NOMO-1 treated with dmso at 0.1 percent for 144 hours (cell line): ENCODE measurements around the gene CFAP251.

Experiments used
- DNase-seq: peaks from one replicate; lab custom pipeline; 2025; ENCODE audit not compliant: unreplicated experiment; lab: John Stamatoyannopoulos, UW

Gene CFAP251

GRCh38 chr12:122049827-122050226 lies 131.4 kb downstream of the CFAP251 start:
- no peak for DNase-seq

- DNase-seq = no peak
Measured at GRCh38 chr12:122050706-122051105, 132.3 kb downstream of the CFAP251 start.

- DNase-seq = no peak
Measured at GRCh38 chr12:122051231-122051876, 133.0 kb downstream of the CFAP251 start.

GRCh38 chr12:122052285-122052684 lies 133.9 kb downstream of the CFAP251 start:
- DNase-seq = no peak
